ENCODE data around the gene PSMA6.
A peak's percentile ranks its signal among the peaks of the same experiment; 100 is the strongest.

Gene PSMA6

GRCh38 chr14:35279369-35279768 lies 12.8 kb upstream of the PSMA6 start:
- Histone ChIP-seq H3K9me2 (replicated peaks; ENCODE audit: insufficient read depth, low read length) (no peaks in the 10 kb centered on the region), H3K4me1 (ENCODE audit: low read length) (peaks cover 12% of the 10 kb centered on the region), H3K27ac (ENCODE audit: low read length) (no peak overlapping the region), H3K4me2 (ENCODE audit: low read depth, low read length) (no peak overlapping the region), H3F3A (ENCODE audit: insufficient read depth, low read length) (no peaks in the 10 kb centered on the region), H3K27me3 (replicated peaks; ENCODE audit: insufficient read depth, low read length) (no peaks in the 10 kb centered on the region), H3K9me3 (replicated peaks; ENCODE audit: insufficient read depth, low read length) (no peaks in the 10 kb centered on the region), H3K36me3 (replicated peaks; ENCODE audit: insufficient read depth, low read length) (no peaks in the 10 kb centered on the region), H4K20me1 (ENCODE audit: insufficient read depth, low read length) (no peaks in the 10 kb centered on the region), H3K4me3 (ENCODE audit: low read length) (no peak overlapping the region), H2AFZ (ENCODE audit: low read length) (no peak overlapping the region), H3K9ac (ENCODE audit: low read length) (no peak overlapping the region), H3K79me2 (ENCODE audit: low read length) (no peaks in the 10 kb centered on the region)
- TF ChIP-seq EZH2phosphoT487 (IDR thresholded peaks at IDR 0.05; ENCODE audit: low read length) (no peak), EZH2 (optimal IDR thresholded peaks at IDR 0.05; ENCODE audit: low read depth, low read length) (no peak)
- TF ChIP-seq, protein P1, sequence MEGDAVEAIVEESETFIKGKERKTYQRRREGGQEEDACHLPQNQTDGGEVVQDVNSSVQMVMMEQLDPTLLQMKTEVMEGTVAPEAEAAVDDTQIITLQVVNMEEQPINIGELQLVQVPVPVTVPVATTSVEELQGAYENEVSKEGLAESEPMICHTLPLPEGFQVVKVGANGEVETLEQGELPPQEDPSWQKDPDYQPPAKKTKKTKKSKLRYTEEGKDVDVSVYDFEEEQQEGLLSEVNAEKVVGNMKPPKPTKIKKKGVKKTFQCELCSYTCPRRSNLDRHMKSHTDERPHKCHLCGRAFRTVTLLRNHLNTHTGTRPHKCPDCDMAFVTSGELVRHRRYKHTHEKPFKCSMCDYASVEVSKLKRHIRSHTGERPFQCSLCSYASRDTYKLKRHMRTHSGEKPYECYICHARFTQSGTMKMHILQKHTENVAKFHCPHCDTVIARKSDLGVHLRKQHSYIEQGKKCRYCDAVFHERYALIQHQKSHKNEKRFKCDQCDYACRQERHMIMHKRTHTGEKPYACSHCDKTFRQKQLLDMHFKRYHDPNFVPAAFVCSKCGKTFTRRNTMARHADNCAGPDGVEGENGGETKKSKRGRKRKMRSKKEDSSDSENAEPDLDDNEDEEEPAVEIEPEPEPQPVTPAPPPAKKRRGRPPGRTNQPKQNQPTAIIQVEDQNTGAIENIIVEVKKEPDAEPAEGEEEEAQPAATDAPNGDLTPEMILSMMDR (IDR thresholded peaks at IDR 0.05; ENCODE audit: low read length), result no peak
- no peak for DNase-seq

DNA sequence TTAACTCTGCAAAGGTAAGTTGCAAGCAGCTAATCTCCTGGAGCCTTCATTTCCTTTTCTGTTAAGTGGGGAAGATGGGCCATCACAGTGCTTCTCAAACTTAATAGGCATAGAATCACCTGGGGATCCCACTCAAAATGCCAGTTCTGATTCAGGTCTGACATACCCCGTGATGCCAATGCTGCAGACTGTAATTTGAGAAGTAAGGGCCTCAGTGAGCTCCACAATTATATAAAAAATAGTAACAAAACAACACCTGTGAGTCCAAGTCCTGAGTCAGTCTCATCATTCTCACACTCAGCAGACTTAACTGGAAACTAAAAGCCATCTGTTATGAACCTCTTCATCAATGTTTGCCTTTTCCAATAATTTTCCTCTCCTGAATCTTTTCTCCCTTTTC lies 10.8 kb upstream of the PSMA6 start:
- Histone ChIP-seq H3K79me2 (ENCODE audit: low read length) (no peaks in the 10 kb centered on the region), H2AFZ (ENCODE audit: low read length) (no peak overlapping the region), H3K4me3 (ENCODE audit: low read length) (no peak overlapping the region), H4K20me1 (ENCODE audit: insufficient read depth, low read length) (no peaks in the 10 kb centered on the region), H3K9me2 (replicated peaks; ENCODE audit: insufficient read depth, low read length) (no peaks in the 10 kb centered on the region), H3F3A (ENCODE audit: insufficient read depth, low read length) (peaks cover 17% of the 10 kb centered on the region), H3K36me3 (replicated peaks; ENCODE audit: insufficient read depth, low read length) (no peaks in the 10 kb centered on the region), H3K4me1 (ENCODE audit: low read length) (peaks cover 17% of the 10 kb centered on the region), H3K27ac (ENCODE audit: low read length) (peak overlapping the region; percentile 26; the same call in 1 of the 2 replicates), H3K4me2 (ENCODE audit: low read depth, low read length) (no peak overlapping the region), H3K9me3 (replicated peaks; ENCODE audit: insufficient read depth, low read length) (no peaks in the 10 kb centered on the region), H3K27me3 (replicated peaks; ENCODE audit: insufficient read depth, low read length) (no peaks in the 10 kb centered on the region), H3K9ac (ENCODE audit: low read length) (no peak overlapping the region)
- DNase-seq, result peak; percentile 21
- TF ChIP-seq EZH2 (optimal IDR thresholded peaks at IDR 0.05; ENCODE audit: low read depth, low read length), result no peak
- TF ChIP-seq EZH2phosphoT487 (IDR thresholded peaks at IDR 0.05; ENCODE audit: low read length), result no peak
- TF ChIP-seq, protein P1 (IDR thresholded peaks at IDR 0.05; ENCODE audit: low read length), result no peak

DNA sequence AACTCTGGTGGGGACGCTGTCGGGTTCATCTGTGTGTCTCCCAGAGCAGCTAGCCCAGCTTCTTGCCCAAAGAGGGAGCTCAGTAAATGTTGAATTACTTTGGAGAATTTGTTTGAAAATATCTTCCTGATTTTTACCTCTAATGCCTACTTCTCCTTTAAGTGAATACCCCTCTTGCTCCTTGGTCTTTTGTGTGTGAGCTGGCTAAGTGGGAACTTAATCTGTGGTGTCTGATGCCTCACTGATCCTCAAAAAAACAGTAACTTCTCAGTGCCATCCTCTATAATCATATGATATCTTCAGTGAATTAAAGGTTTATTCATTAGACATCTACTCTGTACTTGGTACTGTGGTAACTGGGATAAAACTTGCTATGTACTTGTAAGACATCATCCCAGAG lies 7.7 kb upstream of the PSMA6 start:
- no peak overlapping the region for H3K9ac ChIP-seq (ENCODE audit: low read length)
- no peaks in the 10 kb centered on the region for H3K27me3 ChIP-seq (replicated peaks; ENCODE audit: insufficient read depth, low read length)
- TF ChIP-seq, protein P1 (IDR thresholded peaks at IDR 0.05; ENCODE audit: low read length), result no peak
- TF ChIP-seq EZH2phosphoT487 (IDR thresholded peaks at IDR 0.05; ENCODE audit: low read length) (no peak), EZH2 (optimal IDR thresholded peaks at IDR 0.05; ENCODE audit: low read depth, low read length) (no peak)
- no peak overlapping the region for H3K4me3 ChIP-seq (ENCODE audit: low read length)
- no peaks in the 10 kb centered on the region for H3K36me3 ChIP-seq (replicated peaks; ENCODE audit: insufficient read depth, low read length)
- peaks cover 17% of the 10 kb centered on the region for H3F3A ChIP-seq (ENCODE audit: insufficient read depth, low read length)
- no peaks in the 10 kb centered on the region for H3K9me2 ChIP-seq (replicated peaks; ENCODE audit: insufficient read depth, low read length)
- H3K27ac ChIP-seq (ENCODE audit: low read length), result peak overlapping the region; percentile 78; the same call in 1 of the 2 replicates
- no peak overlapping the region for H3K4me2 ChIP-seq (ENCODE audit: low read depth, low read length)
- no peaks in the 10 kb centered on the region for H3K79me2 ChIP-seq (ENCODE audit: low read length)
- H2AFZ ChIP-seq (ENCODE audit: low read length), result no peak overlapping the region
- no peak for DNase-seq
- H3K4me1 ChIP-seq (ENCODE audit: low read length), result peaks cover 22% of the 10 kb centered on the region
- H4K20me1 ChIP-seq (ENCODE audit: insufficient read depth, low read length), result no peaks in the 10 kb centered on the region
- no peaks in the 10 kb centered on the region for H3K9me3 ChIP-seq (replicated peaks; ENCODE audit: insufficient read depth, low read length)

Measured in MM.1S (cell line).